Measurements from ENCODE around the gene VKORC1L1.
A peak's percentile ranks its signal among the peaks of the same experiment; 100 is the strongest.
"Not testable (repeated sequence)": the region's sequence is repeated elsewhere in the genome, so short reads cannot be mapped to it uniquely, and the experiment has no call there.

The VKORC1L1 gene

GRCh38 chr7:65926588-65926987 is 53.7 kb downstream of the VKORC1L1 start:
- intact Hi-C loops (cut with DNase I) = no loop called here
- no peak for DNase-seq

DNA sequence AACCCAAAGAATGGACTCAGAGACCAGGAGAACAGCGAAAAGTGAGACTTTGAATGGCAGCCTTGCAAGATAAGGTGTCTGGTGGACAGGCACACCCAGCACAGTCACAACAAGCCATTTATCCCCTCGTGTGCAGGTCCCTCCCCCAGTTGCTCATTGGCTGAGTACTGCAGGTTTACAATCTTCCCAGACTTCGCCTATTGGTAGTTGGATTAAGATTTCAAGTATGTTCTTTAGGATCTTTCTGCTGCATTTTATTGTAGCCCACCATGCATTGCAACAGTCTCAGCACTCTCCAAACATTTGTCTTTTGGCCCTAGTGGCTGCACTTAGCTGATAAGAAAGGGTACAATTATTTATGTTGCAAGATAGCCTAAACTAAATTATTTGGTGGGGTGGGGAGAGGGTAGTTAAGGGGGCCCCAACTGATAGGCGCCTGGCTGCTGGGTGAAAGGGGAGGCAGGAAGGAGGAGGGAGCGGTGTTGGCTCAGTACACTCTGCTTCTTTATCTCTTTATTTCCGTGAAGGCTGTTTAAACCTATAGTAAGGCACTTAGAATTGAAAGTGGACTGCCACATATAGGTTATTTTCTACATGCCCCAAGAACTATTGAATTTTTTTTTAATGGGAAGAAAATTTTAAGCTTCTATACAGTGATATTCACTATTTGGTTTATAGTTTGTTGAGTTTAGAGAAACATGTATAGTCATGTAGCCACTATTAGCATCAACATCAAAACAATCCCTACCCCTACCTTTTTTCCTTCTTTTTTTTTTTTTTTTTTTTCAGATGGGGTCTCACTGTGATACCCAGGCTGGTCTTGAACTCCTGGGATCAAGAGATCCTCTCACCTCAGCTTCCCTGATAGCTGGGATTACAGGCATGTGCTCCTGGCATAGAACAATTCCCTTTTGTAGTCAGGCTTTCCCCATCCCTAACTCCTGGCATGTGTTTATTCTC is 54.9 kb downstream of the VKORC1L1 start:
- intact Hi-C loops (cut with DNase I) = no loop called here
- DNase-seq = no peak

DNA sequence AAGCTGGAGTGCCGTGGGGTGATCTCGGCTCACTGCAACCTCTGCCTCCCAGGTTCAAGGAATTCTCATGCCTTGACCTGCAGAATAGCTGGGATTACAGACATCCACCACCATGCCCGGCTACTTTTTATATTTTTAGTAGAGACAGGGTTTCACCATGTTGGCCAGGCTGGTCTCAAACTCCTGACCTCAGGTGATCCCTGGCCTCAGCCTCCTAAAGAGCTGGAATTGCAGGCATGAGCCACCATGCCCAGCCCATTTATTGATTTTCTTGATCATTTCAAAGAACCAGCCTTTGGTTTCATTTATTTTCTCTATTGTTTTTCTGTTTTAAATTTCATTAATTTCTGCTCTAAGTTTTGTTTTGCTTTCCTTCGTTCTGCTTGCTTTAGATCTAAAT is 58.8 kb downstream of the VKORC1L1 start:
- DNase-seq = no peak
- intact Hi-C loops (cut with DNase I) = no loop called here

GRCh38 chr7:65937296-65937695 is 64.4 kb downstream of the VKORC1L1 start:
- no peak for DNase-seq
- intact Hi-C loops (cut with DNase I) = no loop called here

DNA sequence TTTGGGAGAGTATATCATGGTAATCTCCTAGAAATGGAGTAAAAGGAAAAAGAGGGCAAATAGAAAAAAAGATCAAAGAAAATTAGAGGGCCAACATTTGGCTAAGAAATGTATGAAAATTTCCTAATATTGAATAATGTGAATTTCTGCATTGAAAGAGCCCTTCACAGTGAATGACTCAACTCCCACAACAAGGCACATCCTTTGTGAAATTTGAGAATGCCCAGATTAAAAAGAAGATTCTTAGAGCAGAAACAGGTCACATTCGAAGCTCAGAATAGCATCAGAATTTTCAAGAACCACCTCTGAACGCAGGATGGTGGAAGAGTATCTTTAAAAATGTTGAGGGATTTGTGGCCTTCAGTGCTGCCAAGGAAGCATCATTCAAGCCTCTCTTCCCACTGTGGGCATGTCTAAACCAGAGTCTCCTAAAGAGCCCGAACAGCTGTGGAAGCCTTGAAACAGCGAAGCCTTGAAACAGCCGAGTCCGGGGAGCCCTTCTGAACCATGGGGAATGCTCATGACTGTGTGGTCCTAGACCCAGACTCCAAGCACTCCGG is 65.5 kb downstream of the VKORC1L1 start:
- DNase-seq = no peak

GRCh38 chr7:65945787-65946186 is 72.9 kb downstream of the VKORC1L1 start:
- intact Hi-C loops (cut with DNase I); DNase-seq: not testable (repeated sequence)

More for the DNA sequence above, 65.5 kb downstream of the VKORC1L1 start:
- intact Hi-C loops (cut with DNase I) = no loop called here

- no peak for DNase-seq
- intact Hi-C loops (cut with DNase I) = no loop called here
Measured at GRCh38 chr7:65946904-65947303, 74.0 kb downstream of the VKORC1L1 start.

GRCh38 chr7:65951837-65952578 is 79.1 kb downstream of the VKORC1L1 start:
- DNase-seq = no peak
- intact Hi-C loops (cut with DNase I) = no loop called here

GRCh38 chr7:65953001-65953720 is 80.3 kb downstream of the VKORC1L1 start:
- intact Hi-C loops (cut with DNase I) = no loop called here
- DNase-seq = peak in 1 of 10 donors; percentile 24

- DNase-seq = peak in 2 of 10 donors; percentile 24 to 65
- intact Hi-C loops (cut with DNase I) = no loop called here
Measured at GRCh38 chr7:65953890-65954450, 81.1 kb downstream of the VKORC1L1 start.

GRCh38 chr7:65955718-65956117 is 82.8 kb downstream of the VKORC1L1 start:
- intact Hi-C loops (cut with DNase I) = no loop called here
- no peak for DNase-seq

DNA sequence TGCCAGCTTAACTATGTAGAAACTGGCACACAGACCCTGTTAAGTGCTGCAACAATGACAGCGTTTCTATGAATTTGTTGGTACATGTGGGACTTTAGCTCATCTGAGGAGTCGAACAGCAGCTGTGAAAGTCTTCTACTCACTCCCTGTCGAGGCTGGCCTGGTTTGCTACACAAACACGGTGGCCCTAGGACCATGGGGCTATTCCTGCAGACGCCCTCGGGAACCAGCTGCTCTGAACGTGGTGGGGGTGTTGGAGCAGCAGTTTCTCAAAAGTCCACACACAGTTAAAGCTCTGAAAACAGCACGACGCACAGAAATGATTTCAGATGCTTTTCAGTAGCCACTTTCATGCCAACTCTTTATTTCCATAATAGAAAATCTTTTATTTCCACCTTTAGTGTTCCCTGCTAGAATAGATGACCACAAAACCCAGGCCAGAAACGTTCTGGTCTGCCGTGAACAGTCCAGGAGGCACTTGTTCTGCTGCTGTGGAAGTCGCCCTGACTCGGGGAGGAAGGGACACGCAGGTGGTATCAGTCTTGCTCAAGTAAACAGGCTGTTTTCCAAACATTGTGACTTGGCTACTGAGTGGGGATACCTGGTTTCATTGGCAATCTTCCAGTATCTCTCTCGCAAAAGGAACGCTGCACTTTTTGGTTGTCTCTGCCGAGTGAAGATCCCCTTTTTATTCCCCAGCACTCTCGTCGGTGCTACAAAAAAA is 87.6 kb downstream of the VKORC1L1 start:
- peak in 6 of 10 donors; percentile 27 to 91 (median 58) for DNase-seq
- intact Hi-C loops (cut with DNase I) = no loop called here

DNA sequence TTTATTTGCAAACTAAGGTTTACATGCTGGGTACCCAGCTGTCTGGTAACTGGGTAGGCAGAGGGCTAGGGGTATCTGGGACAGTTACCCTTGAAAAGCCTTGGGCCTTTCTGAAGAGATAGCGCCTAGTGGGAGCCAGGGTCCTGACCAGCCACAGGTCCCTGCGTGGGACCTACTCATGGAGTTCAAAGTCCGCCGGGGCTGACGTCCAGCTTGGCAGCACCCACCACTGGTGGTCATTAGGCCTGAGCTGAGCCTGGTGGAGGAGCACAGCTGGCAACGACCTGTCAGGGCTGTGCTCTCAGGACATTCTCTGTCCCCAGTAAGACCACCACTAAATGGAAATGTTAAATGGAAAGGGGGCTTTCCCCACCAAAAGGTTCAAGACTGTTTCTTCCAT is 89.2 kb downstream of the VKORC1L1 start:
- peak in 1 of 10 donors; percentile 29 for DNase-seq
- intact Hi-C loops (cut with DNase I) = no loop called here

DNA sequence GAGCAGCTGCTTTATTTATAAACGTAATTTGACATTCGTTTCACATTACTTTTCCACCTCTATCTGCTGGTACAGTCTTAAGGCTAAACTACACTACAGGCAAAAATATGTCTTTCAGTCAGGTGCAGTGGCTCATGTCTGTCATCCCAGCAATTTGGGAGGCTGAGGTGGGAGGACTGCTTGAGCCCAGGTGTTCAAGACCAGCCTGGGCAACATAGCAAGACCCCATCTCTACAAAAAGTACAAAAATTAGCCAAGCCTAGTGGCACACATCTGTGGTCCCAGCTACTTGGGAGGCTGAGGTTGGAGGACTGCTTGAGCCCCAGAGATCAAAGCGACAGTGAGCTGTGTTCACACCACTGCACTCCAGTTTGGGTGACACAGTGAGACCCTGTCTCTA is 91.8 kb downstream of the VKORC1L1 start:
- intact Hi-C loops (cut with DNase I) = not testable (repeated sequence)
- peak in 2 of 10 donors; percentile 40 to 48 for DNase-seq

DNA sequence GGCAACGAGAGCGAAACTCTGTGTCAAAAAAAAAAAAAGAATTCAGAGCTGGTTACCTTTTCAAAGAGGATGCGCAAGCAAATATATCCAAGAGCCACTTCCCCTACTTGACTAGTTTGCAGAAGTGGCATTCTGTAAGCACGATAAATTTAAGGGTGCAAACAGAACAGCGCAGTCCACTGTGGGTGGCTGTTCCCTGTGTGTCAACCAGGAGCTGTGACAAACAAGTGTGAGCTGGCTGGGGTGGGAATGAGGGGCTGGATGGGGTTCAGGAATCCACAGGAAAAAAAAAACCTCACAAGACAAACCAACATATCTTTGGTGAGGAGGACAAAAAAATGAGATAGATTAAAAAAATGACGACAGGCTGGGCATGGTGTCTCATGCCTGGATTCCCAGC is 93.3 kb downstream of the VKORC1L1 start:
- intact Hi-C loops (cut with DNase I) = no loop called here

DNA sequence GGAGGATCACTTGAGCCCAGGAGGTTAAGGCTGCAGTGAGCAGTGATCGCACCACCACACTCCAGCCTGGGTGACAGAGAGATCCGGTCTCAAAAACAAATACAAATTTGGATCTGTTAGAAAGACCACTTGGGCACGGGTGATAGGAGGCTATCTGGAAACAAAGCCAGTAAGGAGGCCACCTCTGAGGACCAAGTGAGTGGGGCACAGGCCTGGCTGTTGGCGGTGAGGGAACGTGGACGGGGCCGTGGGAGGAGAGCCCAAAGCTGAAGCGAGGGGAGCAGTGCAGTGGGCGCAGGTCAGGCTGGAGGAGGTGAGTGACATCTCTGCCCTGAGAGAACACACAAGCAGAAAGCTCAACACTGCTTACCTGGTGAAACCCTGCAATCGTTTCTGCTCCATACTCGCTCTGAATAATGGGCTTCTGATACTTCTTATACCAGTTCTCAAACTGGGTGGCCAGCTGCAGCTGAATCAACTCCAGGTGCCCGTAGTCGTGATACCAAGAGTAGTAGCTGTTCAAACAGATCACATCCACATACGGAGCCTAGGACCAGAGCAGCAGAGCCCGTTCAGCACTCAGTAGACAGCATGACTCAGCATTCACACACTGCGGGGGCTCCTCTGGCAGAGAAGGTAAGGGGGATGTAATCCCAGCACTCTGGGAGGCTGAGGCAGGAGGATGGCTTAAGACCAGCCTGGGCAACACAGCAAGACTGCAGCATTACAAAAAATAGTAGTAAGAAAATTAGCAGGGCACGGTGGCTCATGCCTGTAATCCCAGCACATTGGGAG is 94.7 kb downstream of the VKORC1L1 start:
- intact Hi-C loops (cut with DNase I) = no loop called here
- peak in 4 of 10 donors; percentile 18 to 88 (median 32) for DNase-seq

More for the DNA sequence above, 93.3 kb downstream of the VKORC1L1 start:
- peak in 4 of 10 donors; percentile 31 to 87 (median 58) for DNase-seq

DNA sequence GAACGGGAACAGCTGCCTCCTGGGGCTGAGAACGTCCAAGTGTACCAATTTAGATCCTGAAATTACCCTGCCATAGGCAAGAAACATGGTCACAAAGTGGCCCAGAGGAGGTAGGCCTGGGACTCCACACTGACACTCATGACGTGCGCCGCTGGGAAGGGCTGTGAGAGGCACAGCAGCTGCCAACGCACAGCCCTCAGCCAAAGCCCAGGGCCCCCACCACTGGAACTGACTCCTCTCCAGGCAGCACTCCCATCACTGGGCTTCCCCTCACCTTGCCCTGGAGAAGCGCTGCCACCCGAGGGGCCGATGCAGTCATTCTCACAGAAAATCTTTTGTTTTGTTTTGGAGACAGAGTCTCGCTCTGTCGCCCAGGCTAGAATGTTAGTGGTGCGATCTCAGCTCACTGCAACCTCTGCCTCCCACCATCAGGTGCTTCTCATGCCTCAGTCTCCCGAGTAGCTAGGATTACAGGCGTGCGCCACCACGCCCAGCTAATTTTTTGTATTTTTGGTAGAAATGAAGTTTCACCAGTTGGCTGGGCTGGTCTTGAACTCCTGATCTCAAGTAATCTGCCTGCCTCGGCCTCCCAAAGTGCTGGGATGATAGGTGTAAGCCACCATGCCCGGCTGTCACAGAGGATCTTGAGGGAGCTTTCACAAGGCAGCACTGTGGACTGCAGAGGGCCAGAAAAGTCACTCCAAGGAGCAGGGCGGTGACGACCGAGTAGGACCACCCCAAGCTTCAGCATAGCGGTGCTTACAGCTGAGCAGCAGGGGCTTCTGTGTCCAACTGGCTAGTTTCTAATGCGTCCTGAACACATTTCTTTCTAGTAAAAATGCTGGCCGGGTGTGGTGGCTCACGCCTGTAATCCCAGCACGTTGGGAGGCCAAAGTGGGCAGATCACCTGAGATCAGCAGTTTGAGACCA is 95.6 kb downstream of the VKORC1L1 start:
- peak in 1 of 10 donors; percentile 78 for DNase-seq
- intact Hi-C loops (cut with DNase I) = no loop called here

All from posterior cingulate gyrus (tissue), 11 donors.